BLaER1 treated with 17β-estradiol and CSF1 and Interleukin-3, amounts not matched to agents 10 nM and 100 nM (cell line): ENCODE results near the gene PLEKHA7.
"Not testable (repeated sequence)": the region's sequence is repeated elsewhere in the genome, so short reads cannot be mapped to it uniquely, and the experiment has no call there.

Source experiments
- H3K27ac ChIP-seq, 11 experiments: shearing (Covaris generic); formaldehyde crosslinking; 2 replicates each; pipeline ENCODE4 v1.8.1; 2022
- H3K27me3 ChIP-seq, 11 experiments: shearing (Covaris generic); formaldehyde crosslinking; 2 replicates each; pipeline ENCODE4 v1.8.1; 2022
- H3K36me3 ChIP-seq, 11 experiments: shearing (Covaris generic); formaldehyde crosslinking; 2 replicates each; pipeline ENCODE4 v1.8.1; 2022
- H3K4me1 ChIP-seq, 10 experiments: shearing (Covaris generic); formaldehyde crosslinking; 2 replicates each; pipeline ENCODE4 v1.8.1; 2022
- H3K4me2 ChIP-seq, 11 experiments: shearing (Covaris generic); formaldehyde crosslinking; 2 replicates each; pipeline ENCODE4 v1.8.1; 2022
- H3K4me3 ChIP-seq, 10 experiments: shearing (Covaris generic); formaldehyde crosslinking; 2 replicates each; pipeline ENCODE4 v1.8.1; 2022
- H3K9ac ChIP-seq, 11 experiments: shearing (Covaris generic); formaldehyde crosslinking; 2 replicates each; pipeline ENCODE4 v1.8.1; 2022
- H3K9me3 ChIP-seq, 11 experiments: shearing (Covaris generic); formaldehyde crosslinking; replicated peaks in 1 of 11; 2 replicates each; pipeline ENCODE4 v1.8.1; 2022
- H4K20me1 ChIP-seq, 11 experiments: shearing (Covaris generic); formaldehyde crosslinking; 2 replicates each; pipeline ENCODE4 v1.8.1; 2022
- Cebpa-rat ChIP-seq, 11 experiments: shearing (Covaris generic); IDR thresholded peaks; 2 replicates each; pipeline ENCODE4 v1.8.1; 2022

The PLEKHA7 gene

GRCh38 chr11:16879690-16880089 is 134.5 kb downstream of the PLEKHA7 start:
- no peak overlapping the region for H3K4me2 ChIP-seq

GRCh38 chr11:16876837-16877236 is 137.4 kb downstream of the PLEKHA7 start:
- Histone ChIP-seq H3K9ac (no peak overlapping the region), H3K27ac (no peak overlapping the region)
- TF ChIP-seq Cebpa-rat (IDR thresholded peaks at IDR 0.05), result no peak

More at GRCh38 chr11:16879690-16880089, 134.5 kb downstream of the PLEKHA7 start:
- no peaks in the 10 kb centered on the region for H3K36me3 ChIP-seq
- H3K4me3 ChIP-seq, result no peak overlapping the region
- H3K4me1 ChIP-seq, result peaks cover 0 to 23% (median 0%) of the 10 kb centered on the region in 10 experiments; a peak in 8 of 20 replicates
- H3K9ac ChIP-seq, result no peak overlapping the region
- TF ChIP-seq Cebpa-rat (IDR thresholded peaks at IDR 0.05), result no peak
- H4K20me1 ChIP-seq, result no peaks in the 10 kb centered on the region
- no peaks in the 10 kb centered on the region for H3K9me3 ChIP-seq
- H3K27ac ChIP-seq, result no peak overlapping the region
- H3K27me3 ChIP-seq, result no peaks in the 10 kb centered on the region

DNA sequence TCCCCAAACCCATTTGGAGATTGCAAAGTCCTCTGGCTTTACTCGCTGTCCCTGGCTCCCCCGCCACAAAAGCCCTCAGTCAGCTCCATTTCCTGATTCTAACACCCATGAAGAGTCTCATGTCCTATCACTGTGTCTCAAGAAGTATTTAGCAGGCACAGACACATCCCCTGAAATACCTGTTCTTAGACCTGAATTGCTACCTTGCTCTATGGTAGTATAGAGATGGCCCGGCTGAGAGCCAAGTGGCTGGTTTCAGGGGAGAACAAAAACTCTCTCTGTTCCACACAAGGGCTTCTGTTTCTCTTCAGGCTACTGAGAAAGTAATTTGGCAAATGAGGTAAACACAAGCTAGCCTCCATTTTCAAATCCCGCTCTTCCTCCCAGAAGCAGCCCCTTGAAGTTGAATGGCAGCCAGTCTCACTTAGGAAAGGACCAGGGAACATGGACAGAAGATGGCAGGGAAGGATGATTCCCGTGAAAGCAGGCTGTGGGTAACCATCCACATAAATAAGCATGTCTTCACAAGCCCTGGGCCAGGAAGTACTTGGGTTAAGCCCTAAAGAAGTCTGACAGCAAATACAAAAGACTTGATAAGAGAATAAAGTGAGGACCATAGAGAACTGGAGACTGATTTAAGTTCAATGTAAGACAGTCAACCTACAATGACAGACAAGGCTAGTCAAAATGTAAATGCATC is 138.0 kb downstream of the PLEKHA7 start:
- Histone ChIP-seq H3K9me3 (no peaks in the 10 kb centered on the region), H3K36me3 (no peaks in the 10 kb centered on the region), H3K4me3 (no peak overlapping the region), H4K20me1 (no peaks in the 10 kb centered on the region), H3K27ac (no peak overlapping the region), H3K4me2 (no peak overlapping the region), H3K9ac (no peak overlapping the region), H3K27me3 (no peaks in the 10 kb centered on the region), H3K4me1 (0 out of 20 replicates have a peak, but pooled peaks cover 0 to 1% (median 0%) of the 10 kb centered on the region in 10 experiments)
- TF ChIP-seq Cebpa-rat (IDR thresholded peaks at IDR 0.05), result no peak

More at GRCh38 chr11:16876837-16877236, 137.4 kb downstream of the PLEKHA7 start:
- no peak overlapping the region for H3K4me2 ChIP-seq
- 0 out of 20 replicates have a peak, but pooled peaks cover 0 to 6% (median 0%) of the 10 kb centered on the region in 10 experiments for H3K4me1 ChIP-seq
- H3K36me3 ChIP-seq, result no peaks in the 10 kb centered on the region
- H3K27me3 ChIP-seq, result no peaks in the 10 kb centered on the region
- no peaks in the 10 kb centered on the region for H4K20me1 ChIP-seq
- H3K4me3 ChIP-seq, result no peak overlapping the region
- no peaks in the 10 kb centered on the region for H3K9me3 ChIP-seq

GRCh38 chr11:16874275-16874975 is 139.8 kb downstream of the PLEKHA7 start:
- H3K27ac ChIP-seq, result no peak overlapping the region
- no peak overlapping the region for H3K4me3 ChIP-seq
- TF ChIP-seq Cebpa-rat (IDR thresholded peaks at IDR 0.05), result no peak
- H3K27me3 ChIP-seq, result no peaks in the 10 kb centered on the region
- no peak overlapping the region for H3K9ac ChIP-seq
- no peaks in the 10 kb centered on the region for H3K36me3 ChIP-seq
- H3K4me1 ChIP-seq, result no peaks in the 10 kb centered on the region
- H3K4me2 ChIP-seq, result no peak overlapping the region
- no peaks in the 10 kb centered on the region for H4K20me1 ChIP-seq
- H3K9me3 ChIP-seq, result no peaks in the 10 kb centered on the region

DNA sequence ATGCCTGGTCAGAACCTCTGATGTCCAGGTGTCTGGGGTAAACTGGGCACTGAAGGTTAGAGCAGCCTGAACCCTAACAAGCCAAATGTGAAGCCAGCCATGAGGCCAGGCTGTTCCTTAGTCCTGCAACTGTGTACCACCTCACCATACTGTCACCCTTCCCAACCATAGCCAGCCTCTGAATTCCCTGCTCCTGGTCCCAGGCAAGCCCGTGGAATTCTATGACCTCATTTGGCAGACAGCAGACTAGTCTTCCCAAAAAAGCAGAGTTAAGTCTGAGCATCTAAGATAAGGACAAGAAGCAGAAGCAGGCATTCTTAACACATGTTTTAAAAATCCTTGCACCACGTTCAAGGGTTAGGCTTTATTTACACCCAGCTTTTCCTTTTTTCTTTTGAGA is 140.9 kb downstream of the PLEKHA7 start:
- Histone ChIP-seq H3K36me3 (no peaks in the 10 kb centered on the region), H3K9ac (no peak overlapping the region), H3K4me2 (no peak overlapping the region), H4K20me1 (no peaks in the 10 kb centered on the region), H3K27ac (no peak overlapping the region), H3K27me3 (no peaks in the 10 kb centered on the region), H3K9me3 (no peaks in the 10 kb centered on the region), H3K4me3 (no peak overlapping the region), H3K4me1 (no peaks in the 10 kb centered on the region)
- no peak for TF ChIP-seq Cebpa-rat (IDR thresholded peaks at IDR 0.05)

DNA sequence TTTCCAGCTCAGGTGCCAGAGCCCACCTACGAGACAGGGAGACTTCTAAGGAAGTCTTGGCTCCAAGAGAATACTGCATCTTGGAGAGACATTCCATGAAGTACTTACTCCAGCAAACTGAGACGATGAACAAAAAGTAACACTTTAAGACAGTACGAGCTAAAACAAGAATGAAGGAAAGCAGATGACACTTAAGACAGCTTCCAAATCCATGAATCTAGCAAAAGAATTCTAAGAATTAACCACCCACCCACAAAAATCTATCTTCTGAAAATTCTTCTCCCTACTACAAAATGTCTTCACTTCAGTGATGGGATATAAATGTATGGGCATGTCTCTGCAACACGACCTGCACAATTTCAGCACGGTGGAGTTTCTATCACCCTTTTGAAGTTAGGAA is 142.8 kb downstream of the PLEKHA7 start:
- Histone ChIP-seq H3K27me3 (no peaks in the 10 kb centered on the region), H3K4me3 (no peak overlapping the region), H4K20me1 (no peaks in the 10 kb centered on the region), H3K4me2 (no peak overlapping the region), H3K36me3 (no peaks in the 10 kb centered on the region), H3K4me1 (no peaks in the 10 kb centered on the region), H3K27ac (no peak overlapping the region), H3K9me3 (no peaks in the 10 kb centered on the region), H3K9ac (no peak overlapping the region)
- no peak for TF ChIP-seq Cebpa-rat (IDR thresholded peaks at IDR 0.05)

- Histone ChIP-seq H4K20me1 (no peaks in the 10 kb centered on the region), H3K27ac (no peak overlapping the region), H3K9me3 (no peaks in the 10 kb centered on the region; a peak in 1 of 22 replicates), H3K27me3 (no peaks in the 10 kb centered on the region), H3K9ac (no peak overlapping the region), H3K4me1 (peaks cover 0 to 14% (median 2%) of the 10 kb centered on the region in 10 experiments; a peak in 5 of 20 replicates), H3K4me3 (no peak overlapping the region), H3K4me2 (no peak overlapping the region), H3K36me3 (no peaks in the 10 kb centered on the region)
- no peak for TF ChIP-seq Cebpa-rat (IDR thresholded peaks at IDR 0.05)
These were observed 147.1 kb downstream of the PLEKHA7 start for GRCh38 chr11:16867097-16867496.

DNA sequence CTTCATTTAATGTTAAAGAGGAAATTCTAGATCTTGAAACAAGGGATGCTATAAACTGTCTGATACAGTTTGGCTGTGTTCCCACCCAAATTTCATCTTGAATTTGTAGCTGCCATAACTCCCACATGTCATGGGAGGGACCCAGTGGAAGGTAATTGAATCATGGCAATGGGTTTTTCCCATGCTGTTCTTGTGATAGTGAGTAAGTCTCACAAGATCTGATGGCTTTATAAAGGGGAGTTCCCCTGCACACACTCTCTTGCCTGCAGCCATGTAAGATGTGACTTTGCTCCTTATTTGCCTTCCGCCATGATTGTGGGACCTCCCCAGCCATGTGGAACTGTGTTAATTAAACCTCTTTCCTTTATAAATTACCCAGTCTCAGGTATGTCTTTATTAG is 149.8 kb downstream of the PLEKHA7 start:
- not testable (repeated sequence) for H3K9me3 ChIP-seq, H3K27me3 ChIP-seq, H4K20me1 ChIP-seq, H3K4me2 ChIP-seq, H3K9ac ChIP-seq, H3K36me3 ChIP-seq, H3K4me3 ChIP-seq, H3K27ac ChIP-seq
- H3K4me1 ChIP-seq, result peaks cover 0 to 22% (median 10%) of the 10 kb centered on the region in 10 experiments; a peak in 10 of 20 replicates

DNA sequence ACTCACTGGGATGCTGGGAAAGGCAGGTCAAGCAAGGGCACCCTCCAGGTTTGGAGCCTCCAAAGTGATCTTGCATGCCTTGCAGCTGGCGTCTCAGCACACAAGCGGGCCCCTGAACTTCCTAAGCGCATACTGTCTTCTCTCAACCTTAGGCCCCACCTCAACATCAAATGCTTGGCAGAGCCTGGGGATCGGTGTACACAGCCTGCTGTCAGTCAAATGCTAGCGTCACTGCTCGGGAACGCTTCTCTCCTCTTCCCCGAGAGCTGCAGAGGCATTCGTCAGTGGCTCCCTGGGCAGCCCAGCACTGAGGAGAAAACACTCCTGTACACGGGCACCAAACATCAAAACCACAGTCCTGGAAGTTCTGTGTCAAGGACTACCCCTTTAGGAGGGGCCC is 150.8 kb downstream of the PLEKHA7 start:
- no peaks in the 10 kb centered on the region for H4K20me1 ChIP-seq
- no peak overlapping the region for H3K4me2 ChIP-seq
- H3K27ac ChIP-seq, result no peak overlapping the region
- peaks cover 0 to 22% (median 10%) of the 10 kb centered on the region in 10 experiments; a peak in 10 of 20 replicates for H3K4me1 ChIP-seq
- no peak for TF ChIP-seq Cebpa-rat (IDR thresholded peaks at IDR 0.05)
- no peaks in the 10 kb centered on the region; a peak in 1 of 22 replicates for H3K9me3 ChIP-seq
- no peak overlapping the region for H3K9ac ChIP-seq
- no peak overlapping the region for H3K4me3 ChIP-seq
- no peaks in the 10 kb centered on the region for H3K36me3 ChIP-seq
- H3K27me3 ChIP-seq, result no peaks in the 10 kb centered on the region
